Activated CD4-positive, alpha-beta T cell treated with anti-CD3 and anti-CD28 coated beads, Interleukin-2, amount 10 ng/mL, durations not matched to agents 7 days and 5 days (primary cell): ENCODE results near the gene CLDN24. TPM values are rescaled to one million over a fixed set of nuclear protein-coding genes. Genes with fewer than 3 reads are reported as not detected.

Source experiments
- CTCF ChIA-PET: fragments of 350-600 bp; sonication (Branson Sonifier 250); formaldehyde crosslinking; loops from one replicate; lab custom pipeline; 2021; ENCODE audit warnings: antibody characterized with exemption; lab: Charles Lee
- POLR2A ChIA-PET: fragments of 350-600 bp; sonication (Branson Sonifier 250); formaldehyde crosslinking; loops from one replicate; lab custom pipeline; 2021; ENCODE audit warnings: antibody characterized with exemption; lab: Charles Lee
- DNase-seq: peaks from one replicate; pipeline ENCODE4 v3.0.0-alpha.2; 2020
- H3K27ac Mint-ChIP-seq: one replicate; pipeline ENCODE4 v1.8.0; 2021; ENCODE audit warnings: mild to moderate bottlenecking, moderate library complexity, mixed read lengths
- H3K27me3 Mint-ChIP-seq: one replicate; pipeline ENCODE4 v1.8.0; 2021; ENCODE audit warnings: mixed read lengths
- H3K36me3 Mint-ChIP-seq: one replicate; pipeline ENCODE4 v1.8.0; 2021; ENCODE audit warnings: low read depth, mixed read lengths
- H3K4me1 Mint-ChIP-seq: one replicate; pipeline ENCODE4 v1.8.0; 2021; ENCODE audit warnings: mixed read lengths
- H3K4me3 Mint-ChIP-seq: one replicate; pipeline ENCODE4 v1.8.0; 2021; ENCODE audit warnings: mild to moderate bottlenecking, moderate library complexity, mixed read lengths
- H3K9me3 Mint-ChIP-seq: one replicate; pipeline ENCODE4 v1.8.0; 2021; ENCODE audit warnings: mixed read lengths
- total RNA-seq, 2 experiments: library from RNA; stranded (reverse); gene quantifications; one replicate each; pipeline ENCODE4 v1.2.3, GENCODE V29; 2021

CLDN24 gene
- total RNA-seq: not detected

DNA sequence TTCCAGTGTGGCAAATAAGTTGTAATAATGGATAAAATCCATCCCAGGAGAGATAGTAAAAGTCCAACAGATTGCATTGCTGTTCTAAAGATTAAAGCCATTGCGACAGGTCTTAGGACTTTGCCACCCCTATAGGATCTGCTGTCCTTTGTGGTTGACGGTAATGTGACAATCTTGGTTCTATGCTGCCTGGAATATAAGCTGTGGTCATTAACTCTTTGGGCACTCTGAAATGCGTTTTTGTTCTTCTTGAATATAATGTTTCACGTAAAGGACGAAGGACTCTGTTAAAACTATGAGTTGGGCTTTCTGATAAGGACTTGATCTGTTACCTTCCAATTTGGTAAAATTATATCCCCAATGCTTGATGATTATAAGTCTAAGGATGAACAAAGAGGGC is at the start of gene CLDN24:
Gene CLDN24, minus strand, starts transcription at position 101 of the 400 bp plus-strand sequence. Its CDS starts 0 bp downstream, at position 101.
- POLR2A ChIA-PET: no interaction called here
- H3K4me3 Mint-ChIP-seq: no peak within 1 kb of the TSS
- peaks cover 2% of the 10 kb centered on the region for H3K27me3 Mint-ChIP-seq

DNA sequence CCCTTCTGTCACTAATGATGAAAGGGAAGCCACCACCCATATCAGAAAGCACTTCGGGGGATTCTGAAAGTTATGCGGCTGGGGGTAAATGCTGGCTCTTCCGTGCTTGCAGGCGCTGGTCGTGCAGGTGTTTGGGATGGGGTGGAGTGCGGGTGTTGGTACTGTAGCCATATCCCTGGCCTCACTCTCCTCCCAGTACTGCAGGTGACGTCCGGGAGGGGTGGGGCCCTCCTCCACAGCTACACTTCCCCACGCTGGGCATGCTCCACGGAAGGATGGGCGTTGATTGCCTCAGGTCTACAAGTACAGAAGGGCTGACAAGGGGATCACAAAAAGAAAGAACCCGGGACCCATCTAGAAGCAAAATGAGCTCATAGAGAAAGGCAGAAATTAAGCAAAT is 48.6 kb upstream of the CLDN24 start:
- no peaks in the 10 kb centered on the region for H3K4me1 Mint-ChIP-seq
- no peak overlapping the region for H3K4me3 Mint-ChIP-seq
- ChIA-PET POLR2A (no interaction called here), CTCF (interaction anchor here (1.1 to 1.8 kb wide), 2 partner anchors 9 to 37 kb away, joined by 3 to 4 read pairs; no protein-coding TSS in a partner anchor)
- no peaks in the 10 kb centered on the region for H3K36me3 Mint-ChIP-seq
- H3K9me3 Mint-ChIP-seq: no peaks in the 10 kb centered on the region
- H3K27ac Mint-ChIP-seq: no peak overlapping the region
- H3K27me3 Mint-ChIP-seq: peaks cover 6% of the 10 kb centered on the region
- DNase-seq: no peak

More for the DNA sequence above, at the start of gene CLDN24:
- H3K9me3 Mint-ChIP-seq: no peaks in the 10 kb centered on the region
- H3K36me3 Mint-ChIP-seq: no peaks in the 10 kb centered on the region
- DNase-seq: no peak
- peaks cover 20% of the 10 kb centered on the region for H3K4me1 Mint-ChIP-seq
- CTCF ChIA-PET: interaction anchor here (1.1 kb wide), 1 partner anchor 9 kb away, joined by 3 read pairs; no protein-coding TSS in a partner anchor
- peak within 1 kb of the TSS; percentile 84 for H3K27ac Mint-ChIP-seq

DNA sequence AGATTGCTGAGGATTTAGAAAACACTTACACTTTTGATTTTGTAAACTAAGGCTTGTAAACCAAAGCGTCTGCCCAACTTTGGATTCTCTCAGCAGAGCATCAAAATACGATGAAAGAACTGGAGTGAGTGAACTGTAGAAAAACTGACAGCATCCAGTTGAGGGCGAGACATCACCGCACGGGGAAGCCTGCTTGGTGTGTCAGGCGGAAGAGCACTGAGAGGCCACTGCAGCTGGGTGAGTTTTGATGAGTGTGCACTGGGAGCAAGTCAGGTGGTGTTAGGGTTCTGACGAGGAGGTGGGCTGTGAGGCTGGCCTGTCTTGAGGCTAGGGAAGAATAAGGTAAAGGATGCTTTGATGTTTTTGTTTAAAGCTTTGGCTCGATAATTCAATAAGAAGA is 46.8 kb upstream of the CLDN24 start:
- H3K9me3 Mint-ChIP-seq: no peaks in the 10 kb centered on the region
- DNase-seq: no peak
- H3K36me3 Mint-ChIP-seq: no peaks in the 10 kb centered on the region
- H3K27me3 Mint-ChIP-seq: peaks cover 2% of the 10 kb centered on the region
- H3K4me1 Mint-ChIP-seq: no peaks in the 10 kb centered on the region
- no peak overlapping the region for H3K27ac Mint-ChIP-seq
- ChIA-PET CTCF (no interaction called here), POLR2A (no interaction called here)
- H3K4me3 Mint-ChIP-seq: no peak overlapping the region

DNA sequence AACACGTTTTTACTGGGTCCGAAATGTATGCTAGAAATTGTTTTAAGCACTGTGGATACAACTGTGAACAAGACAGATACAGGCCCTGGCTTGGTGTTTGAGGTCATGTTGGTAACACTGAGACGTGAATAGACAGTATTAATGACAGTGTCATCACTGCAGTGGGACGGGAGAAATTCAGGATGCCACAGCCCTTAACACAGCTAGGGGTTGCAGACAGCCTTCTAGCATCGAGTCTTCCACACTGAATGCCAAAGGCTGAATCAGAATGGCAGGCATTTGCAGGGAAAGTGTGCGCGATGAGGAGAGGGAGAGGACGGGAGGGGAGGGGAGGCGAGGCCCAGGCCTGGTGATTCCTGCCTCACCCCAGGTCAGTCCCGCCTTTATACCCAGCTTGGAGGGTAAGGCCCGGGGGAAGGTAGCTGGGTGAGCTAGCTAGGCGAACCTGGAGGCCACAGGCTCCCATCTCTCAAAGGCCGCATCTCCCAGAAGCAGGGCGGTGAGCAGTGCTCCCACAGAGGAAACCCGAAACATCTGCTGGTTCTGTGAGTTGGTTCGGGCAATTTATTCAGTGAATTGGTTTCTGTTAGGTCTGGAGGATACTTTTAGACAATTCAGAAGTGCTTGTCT is 44.1 kb upstream of the CLDN24 start:
- no peaks in the 10 kb centered on the region for H3K9me3 Mint-ChIP-seq
- H3K4me1 Mint-ChIP-seq: no peaks in the 10 kb centered on the region
- ChIA-PET POLR2A (no interaction called here), CTCF (interaction anchor here (1.2 kb wide), 1 partner anchor 32 kb away, joined by 3 read pairs; no protein-coding TSS in a partner anchor)
- no peak overlapping the region for H3K27ac Mint-ChIP-seq
- no peak overlapping the region for H3K4me3 Mint-ChIP-seq
- no peaks in the 10 kb centered on the region for H3K36me3 Mint-ChIP-seq
- peaks cover 2% of the 10 kb centered on the region for H3K27me3 Mint-ChIP-seq
- no peak for DNase-seq

DNA sequence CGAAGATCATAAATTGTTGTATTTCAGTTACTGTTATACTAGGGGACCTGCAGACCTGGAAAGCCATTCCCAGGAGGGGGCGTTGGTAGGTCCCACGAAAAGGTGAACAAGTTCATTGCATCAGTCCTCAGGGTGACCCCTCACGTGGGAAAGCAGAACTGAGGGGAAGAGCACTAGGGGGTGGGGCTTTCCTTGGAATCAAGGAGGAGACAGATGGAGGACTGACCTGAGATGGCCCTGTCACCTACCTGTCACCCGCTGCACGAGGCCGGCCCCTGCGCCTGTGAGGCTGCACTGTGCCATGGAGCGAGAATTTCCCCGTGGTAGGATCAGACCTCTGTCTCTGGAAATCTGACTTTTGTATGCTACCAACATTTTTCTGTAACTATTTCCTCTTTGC is 41.8 kb upstream of the CLDN24 start:
- H3K36me3 Mint-ChIP-seq: no peaks in the 10 kb centered on the region
- H3K4me1 Mint-ChIP-seq: no peaks in the 10 kb centered on the region
- no peaks in the 10 kb centered on the region for H3K27me3 Mint-ChIP-seq
- no peaks in the 10 kb centered on the region for H3K9me3 Mint-ChIP-seq
- no peak overlapping the region for H3K4me3 Mint-ChIP-seq
- DNase-seq: no peak
- CTCF ChIA-PET: interaction anchor here (0.6 kb wide), 1 partner anchor 26 kb away, joined by 3 read pairs; no protein-coding TSS in a partner anchor
- H3K27ac Mint-ChIP-seq: no peak overlapping the region
- POLR2A ChIA-PET: no interaction called here

DNA sequence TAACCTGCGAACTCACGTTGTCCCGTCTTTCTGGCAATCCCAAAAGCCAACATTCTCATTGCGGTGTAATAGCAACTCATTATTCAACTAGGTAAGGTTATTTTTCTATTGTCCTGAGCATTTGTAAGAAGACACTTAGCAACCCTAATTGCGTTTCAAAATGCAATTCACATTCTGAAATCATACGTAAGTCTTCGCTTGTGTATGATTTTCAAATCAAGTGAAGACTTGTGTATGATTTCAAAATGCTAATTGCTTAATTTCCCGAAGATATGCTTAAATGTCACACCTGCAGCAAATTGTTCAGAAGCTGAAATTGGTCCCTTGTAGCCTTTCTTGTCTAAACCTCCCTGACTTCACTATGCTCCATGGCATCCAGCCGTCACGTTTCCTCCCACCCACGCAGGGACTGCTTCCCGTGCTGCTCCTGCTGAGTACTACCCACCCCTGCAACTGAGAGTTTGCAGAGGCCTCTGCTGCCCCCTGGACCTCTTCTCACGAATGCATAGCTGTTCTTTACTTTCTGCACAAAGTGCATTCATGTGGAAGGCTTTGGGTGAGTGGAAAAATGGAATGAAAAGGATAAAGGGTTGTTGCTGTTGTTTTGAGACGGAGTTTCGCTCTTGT is 40.8 kb upstream of the CLDN24 start:
- DNase-seq: no peak
- H3K27ac Mint-ChIP-seq: no peak overlapping the region
- ChIA-PET POLR2A (no interaction called here), CTCF (interaction anchor here (0.6 kb wide), 1 partner anchor 25 kb away, joined by 3 read pairs; no protein-coding TSS in a partner anchor)
- no peaks in the 10 kb centered on the region for H3K9me3 Mint-ChIP-seq
- H3K4me3 Mint-ChIP-seq: no peak overlapping the region
- no peaks in the 10 kb centered on the region for H3K4me1 Mint-ChIP-seq
- H3K27me3 Mint-ChIP-seq: no peaks in the 10 kb centered on the region
- no peaks in the 10 kb centered on the region for H3K36me3 Mint-ChIP-seq

DNA sequence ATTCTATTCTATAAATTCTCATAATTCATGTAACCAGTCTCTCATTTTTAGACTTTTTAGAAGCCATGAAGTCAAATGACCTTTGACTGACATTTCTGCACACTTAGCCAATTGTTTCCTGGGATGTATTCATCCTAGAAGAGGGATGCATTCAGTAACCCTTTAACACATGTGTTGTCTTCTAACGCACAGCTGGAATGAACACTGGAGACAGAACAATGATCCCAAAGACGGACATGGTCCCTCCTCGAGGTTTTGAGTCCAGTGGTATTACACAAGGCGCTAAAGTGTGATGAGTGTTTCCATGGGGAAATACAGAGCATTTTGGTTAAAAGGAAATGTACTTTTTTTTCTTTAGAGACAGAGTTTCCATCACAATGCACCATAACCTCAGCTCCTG is 39.8 kb upstream of the CLDN24 start:
- ChIA-PET POLR2A (no interaction called here), CTCF (interaction anchor here (0.8 kb wide), 1 partner anchor 9 kb away, joined by 3 read pairs; no protein-coding TSS in a partner anchor)
- no peaks in the 10 kb centered on the region for H3K9me3 Mint-ChIP-seq
- H3K27ac Mint-ChIP-seq: no peak overlapping the region
- no peaks in the 10 kb centered on the region for H3K36me3 Mint-ChIP-seq
- no peaks in the 10 kb centered on the region for H3K27me3 Mint-ChIP-seq
- no peak for DNase-seq
- no peak overlapping the region for H3K4me3 Mint-ChIP-seq
- H3K4me1 Mint-ChIP-seq: no peaks in the 10 kb centered on the region

DNA sequence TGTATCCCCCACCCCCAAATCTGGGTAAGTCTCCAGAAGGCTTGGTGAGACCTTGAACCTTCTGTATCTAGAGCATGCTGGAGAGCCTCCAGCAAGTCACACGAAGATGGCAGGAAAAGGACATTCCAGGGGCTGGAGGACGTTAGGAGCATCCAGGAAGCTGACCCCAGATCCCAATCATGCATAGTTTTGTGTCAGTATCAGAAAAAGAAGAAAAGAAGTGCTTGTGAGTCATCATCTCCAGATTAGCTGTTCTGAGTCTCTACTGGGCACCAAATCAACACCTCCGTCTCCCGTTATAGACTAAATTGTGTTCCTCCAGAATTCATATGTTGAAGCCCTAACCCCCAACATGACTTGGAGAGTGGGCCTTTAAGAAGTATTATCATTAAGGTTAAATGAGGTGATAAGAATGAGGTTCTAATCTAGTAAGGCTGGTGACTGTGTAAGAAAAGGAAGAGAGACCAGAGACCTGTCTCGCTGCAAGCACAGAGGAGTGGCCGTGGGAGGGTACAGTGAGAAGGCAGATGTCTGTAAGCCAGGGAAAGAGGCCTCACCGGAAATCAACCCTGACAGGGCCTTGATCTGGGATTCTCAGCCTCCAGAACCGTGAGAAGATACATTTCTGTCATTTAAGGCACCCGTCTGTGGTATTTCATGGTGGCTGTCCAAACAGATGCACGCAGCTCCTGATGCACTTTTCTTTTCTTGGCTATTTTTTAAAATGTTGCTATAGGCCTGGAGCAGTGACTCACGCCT is 38.1 kb upstream of the CLDN24 start:
- no peaks in the 10 kb centered on the region for H3K4me1 Mint-ChIP-seq

DNA sequence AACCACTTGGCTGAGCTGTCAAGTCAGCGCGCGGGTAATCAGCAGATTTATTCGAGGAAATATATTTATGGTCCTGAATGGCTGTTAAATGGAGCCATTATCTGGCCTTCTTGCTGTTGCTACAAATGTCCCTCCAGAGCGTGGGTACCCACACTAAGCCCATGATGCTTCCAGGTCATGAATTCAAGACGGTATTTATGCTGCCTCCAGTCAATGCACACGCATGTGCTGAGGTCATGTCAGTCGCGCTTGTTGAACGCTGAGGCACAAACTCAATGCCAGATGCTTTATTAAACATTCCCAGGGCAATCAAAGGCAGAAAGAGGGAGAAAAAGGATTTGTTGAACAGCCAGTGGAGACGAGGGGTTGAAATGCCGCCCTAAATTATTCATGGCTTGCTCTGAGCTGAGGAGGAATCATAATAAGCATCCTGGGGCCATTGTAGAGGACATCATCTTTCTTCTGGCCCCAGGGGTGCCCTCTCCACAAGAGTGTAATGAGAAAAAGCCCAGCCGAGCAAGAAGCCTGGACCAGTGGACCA is 36.1 kb upstream of the CLDN24 start:
- Mint-ChIP-seq H3K4me3 (no peak overlapping the region), H3K27ac (no peak overlapping the region), H3K27me3 (no peaks in the 10 kb centered on the region), H3K4me1 (no peaks in the 10 kb centered on the region), H3K9me3 (no peaks in the 10 kb centered on the region), H3K36me3 (no peaks in the 10 kb centered on the region)
- ChIA-PET POLR2A (no interaction called here), CTCF (no interaction called here)
- no peak for DNase-seq

More for the DNA sequence above, 38.1 kb upstream of the CLDN24 start:
- Mint-ChIP-seq H3K4me3 (no peak overlapping the region), H3K27me3 (no peaks in the 10 kb centered on the region), H3K9me3 (no peaks in the 10 kb centered on the region), H3K27ac (no peak overlapping the region), H3K36me3 (no peaks in the 10 kb centered on the region)
- no peak for DNase-seq
- CTCF ChIA-PET: no interaction called here
- POLR2A ChIA-PET: no interaction called here

DNA sequence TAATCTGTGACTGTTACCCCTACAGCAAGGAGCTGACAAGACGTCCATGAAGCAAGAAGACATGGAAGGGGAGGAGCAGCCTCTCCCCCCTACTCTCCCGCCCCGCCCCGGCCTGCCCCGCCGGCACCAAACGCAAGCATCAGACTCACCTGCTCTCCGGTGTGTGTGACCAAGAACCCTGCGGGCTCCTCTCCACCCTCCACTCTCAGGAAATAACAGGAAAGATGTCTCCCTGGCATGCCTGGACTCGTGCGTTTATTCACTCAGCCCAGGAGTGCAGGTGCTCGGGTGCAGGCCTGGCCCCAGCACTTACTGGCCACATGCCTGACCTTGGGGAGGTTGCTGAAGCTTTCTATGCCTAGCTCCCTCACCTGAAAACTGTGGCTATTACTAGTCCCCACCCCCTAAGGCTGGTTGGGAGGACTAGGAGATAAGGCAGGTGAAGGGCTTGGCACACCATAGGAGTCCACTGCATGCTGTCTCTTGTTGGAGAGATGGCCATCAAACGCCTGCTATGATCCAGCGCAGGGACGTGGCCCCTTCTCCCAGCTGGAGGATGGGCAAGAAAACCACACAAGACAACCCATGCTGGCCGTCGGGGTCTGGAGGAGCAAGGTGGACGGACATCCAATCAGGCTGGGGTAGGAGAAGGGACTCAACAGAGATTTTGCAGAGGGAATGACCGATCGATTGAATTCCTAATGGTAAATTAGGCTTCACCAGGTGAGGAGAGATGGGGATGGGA is 34.9 kb upstream of the CLDN24 start:
- ChIA-PET CTCF (no interaction called here), POLR2A (no interaction called here)
- no peak overlapping the region for H3K4me3 Mint-ChIP-seq
- no peaks in the 10 kb centered on the region for H3K9me3 Mint-ChIP-seq
- no peaks in the 10 kb centered on the region for H3K4me1 Mint-ChIP-seq
- no peaks in the 10 kb centered on the region for H3K36me3 Mint-ChIP-seq
- no peak overlapping the region for H3K27ac Mint-ChIP-seq
- no peak for DNase-seq
- no peaks in the 10 kb centered on the region for H3K27me3 Mint-ChIP-seq

DNA sequence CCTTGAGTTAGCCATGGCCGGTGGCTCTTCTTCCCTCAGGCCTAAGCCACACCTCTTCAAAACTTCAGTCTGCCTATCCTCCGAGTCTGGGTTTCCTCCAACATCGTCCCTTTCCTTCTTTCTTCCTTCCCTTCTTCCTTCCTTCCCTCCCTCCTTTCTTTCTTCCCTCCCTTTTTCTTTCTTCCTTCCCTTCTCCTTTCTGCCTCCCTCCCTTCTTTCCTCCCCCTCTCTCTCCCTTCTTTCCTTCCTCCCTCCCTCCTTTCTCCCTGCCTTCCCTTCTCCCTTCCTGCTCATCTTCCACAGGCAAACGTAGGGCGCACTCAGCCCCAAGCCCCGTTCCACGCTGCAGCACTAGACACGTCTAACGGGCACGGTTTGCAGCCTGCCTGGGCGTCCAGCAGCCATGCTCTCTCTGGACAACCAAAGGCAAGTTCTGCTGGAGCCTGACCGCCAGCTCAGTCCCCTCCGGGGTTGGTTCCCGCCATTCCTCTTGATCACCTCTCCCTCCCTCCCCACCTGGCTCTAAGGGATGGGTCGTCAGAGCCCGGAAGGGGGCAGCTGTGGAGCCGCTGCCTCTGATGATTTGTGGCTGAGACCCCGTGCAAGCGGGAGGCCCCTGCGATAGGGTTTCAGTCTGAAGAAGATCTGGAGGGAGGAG is 34.1 kb upstream of the CLDN24 start:
- Mint-ChIP-seq H3K4me3 (no peak overlapping the region), H3K36me3 (no peaks in the 10 kb centered on the region), H3K9me3 (no peaks in the 10 kb centered on the region), H3K4me1 (no peaks in the 10 kb centered on the region), H3K27me3 (peaks cover 3% of the 10 kb centered on the region), H3K27ac (no peak overlapping the region)
- no peak for DNase-seq
- CTCF ChIA-PET: no interaction called here
- POLR2A ChIA-PET: no interaction called here

DNA sequence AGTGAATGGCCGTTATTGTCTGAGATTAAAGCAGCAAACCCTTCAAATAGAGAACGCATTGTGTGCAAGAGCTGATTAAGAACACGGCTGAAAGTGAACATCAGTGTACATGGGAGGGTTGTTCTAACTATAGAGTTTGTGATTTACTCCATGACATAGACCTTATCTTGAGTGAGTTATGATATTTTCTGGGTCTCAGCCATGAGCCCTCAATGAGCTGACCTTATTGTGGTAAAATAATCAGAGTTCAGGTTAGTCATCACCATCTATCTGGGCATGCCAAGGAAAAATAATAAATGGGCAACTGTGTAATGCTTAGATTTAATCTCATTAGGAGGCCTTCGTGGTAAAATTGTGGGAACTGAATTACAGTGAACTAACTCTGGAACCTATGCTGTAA is 33.2 kb upstream of the CLDN24 start:
- Mint-ChIP-seq H3K27me3 (peaks cover 3% of the 10 kb centered on the region), H3K36me3 (no peaks in the 10 kb centered on the region), H3K4me3 (no peak overlapping the region), H3K4me1 (no peaks in the 10 kb centered on the region), H3K27ac (no peak overlapping the region), H3K9me3 (no peaks in the 10 kb centered on the region)
- POLR2A ChIA-PET: no interaction called here
- CTCF ChIA-PET: no interaction called here
- no peak for DNase-seq
